NB4 (cell line): Measurements from ENCODE around the gene ZNHIT3.

Experiments used
- POLR2A ChIP-seq: IDR thresholded peaks from 2 replicates; pipeline ENCODE4 v1.6.1; 2011; ENCODE audit warnings: mild to moderate bottlenecking; ENCODE audit not compliant: insufficient read length; ENCODE audit errors: extremely low read depth
- TF ChIP-seq, protein P1 (sequence below): IDR thresholded peaks from one replicate; pipeline ENCODE4 v1.5.1; 2012; ENCODE audit warnings: low read depth, low read length

DNA sequence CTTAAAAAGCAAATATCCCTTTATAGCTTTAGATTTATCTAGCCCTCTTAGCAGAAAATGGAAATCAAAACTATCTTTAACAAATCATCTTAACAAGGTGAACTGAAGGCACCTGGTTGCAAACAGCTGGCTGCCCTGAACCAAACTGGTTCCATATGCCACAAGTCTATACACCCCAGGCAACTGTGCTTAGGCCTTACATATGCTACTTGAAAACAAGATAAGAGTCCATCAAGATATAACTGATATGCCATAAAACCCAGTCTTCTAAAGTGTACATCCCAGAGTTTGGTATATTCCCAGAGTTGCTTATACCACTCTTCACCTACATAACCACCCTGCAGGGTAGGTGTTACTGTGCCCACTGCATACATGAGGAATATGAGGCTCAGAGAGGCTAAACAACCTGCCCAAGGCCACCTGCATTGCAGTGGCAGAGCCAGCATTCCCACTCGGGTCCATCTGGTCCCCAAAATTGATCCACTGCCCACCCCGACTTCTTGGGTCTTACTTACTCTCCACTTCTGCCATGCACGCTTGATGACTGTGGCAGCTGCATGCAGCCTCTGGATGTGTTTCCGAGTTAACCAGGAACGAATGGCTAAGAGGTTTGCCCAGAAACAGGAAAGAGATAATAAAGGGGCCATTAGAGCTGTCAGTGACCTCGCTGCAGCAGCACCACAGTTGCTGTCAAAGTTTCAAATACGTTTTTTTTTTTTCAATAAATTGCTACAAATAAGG lies 12.2 kb downstream of the ZNHIT3 start:
- TF ChIP-seq, protein P1, sequence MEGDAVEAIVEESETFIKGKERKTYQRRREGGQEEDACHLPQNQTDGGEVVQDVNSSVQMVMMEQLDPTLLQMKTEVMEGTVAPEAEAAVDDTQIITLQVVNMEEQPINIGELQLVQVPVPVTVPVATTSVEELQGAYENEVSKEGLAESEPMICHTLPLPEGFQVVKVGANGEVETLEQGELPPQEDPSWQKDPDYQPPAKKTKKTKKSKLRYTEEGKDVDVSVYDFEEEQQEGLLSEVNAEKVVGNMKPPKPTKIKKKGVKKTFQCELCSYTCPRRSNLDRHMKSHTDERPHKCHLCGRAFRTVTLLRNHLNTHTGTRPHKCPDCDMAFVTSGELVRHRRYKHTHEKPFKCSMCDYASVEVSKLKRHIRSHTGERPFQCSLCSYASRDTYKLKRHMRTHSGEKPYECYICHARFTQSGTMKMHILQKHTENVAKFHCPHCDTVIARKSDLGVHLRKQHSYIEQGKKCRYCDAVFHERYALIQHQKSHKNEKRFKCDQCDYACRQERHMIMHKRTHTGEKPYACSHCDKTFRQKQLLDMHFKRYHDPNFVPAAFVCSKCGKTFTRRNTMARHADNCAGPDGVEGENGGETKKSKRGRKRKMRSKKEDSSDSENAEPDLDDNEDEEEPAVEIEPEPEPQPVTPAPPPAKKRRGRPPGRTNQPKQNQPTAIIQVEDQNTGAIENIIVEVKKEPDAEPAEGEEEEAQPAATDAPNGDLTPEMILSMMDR: no peak
- no peak for TF ChIP-seq POLR2A
